TTC549 (cell line): Measurements from ENCODE around the gene ZNF385D.

Experiments
- FAIRE-seq: peaks from 2 replicates; lab custom pipeline; 2012; peaks lifted over from hg19 to GRCh38; lab: Jason Lieb, UNC

The ZNF385D gene, protein sequence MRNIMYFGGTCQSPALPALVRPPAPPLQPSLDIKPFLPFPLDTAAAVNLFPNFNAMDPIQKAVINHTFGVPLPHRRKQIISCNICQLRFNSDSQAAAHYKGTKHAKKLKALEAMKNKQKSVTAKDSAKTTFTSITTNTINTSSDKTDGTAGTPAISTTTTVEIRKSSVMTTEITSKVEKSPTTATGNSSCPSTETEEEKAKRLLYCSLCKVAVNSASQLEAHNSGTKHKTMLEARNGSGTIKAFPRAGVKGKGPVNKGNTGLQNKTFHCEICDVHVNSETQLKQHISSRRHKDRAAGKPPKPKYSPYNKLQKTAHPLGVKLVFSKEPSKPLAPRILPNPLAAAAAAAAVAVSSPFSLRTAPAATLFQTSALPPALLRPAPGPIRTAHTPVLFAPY

DNA sequence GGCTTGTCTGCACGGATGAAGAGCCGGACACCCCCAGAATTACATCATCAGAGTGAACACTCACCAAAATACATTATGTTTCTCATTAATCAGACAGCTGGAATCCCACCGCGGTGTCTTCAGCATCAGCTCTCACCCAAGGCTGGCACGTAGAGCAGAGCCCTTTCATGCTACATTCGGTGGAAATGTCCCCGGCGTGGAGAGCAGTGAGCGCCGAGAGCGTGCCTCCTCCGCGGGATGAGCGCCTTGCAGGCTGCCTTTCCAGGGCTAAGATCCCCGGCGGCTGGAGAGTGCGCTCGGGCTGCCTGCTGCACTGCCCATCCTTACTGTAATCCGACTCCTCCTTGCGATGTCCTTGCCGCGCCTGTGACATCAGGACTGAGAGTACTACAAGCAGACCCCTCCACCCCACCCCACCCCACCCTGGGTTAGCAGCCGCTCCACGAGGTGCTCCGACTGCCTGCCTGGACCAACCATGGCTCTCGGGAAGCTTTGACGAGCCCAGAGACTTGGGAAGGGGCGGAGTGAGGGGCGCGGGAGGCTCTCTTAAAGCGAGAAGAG, at the start of gene ZNF385D:
Gene ZNF385D, minus strand, starts transcription at position 380 of the 561 bp plus-strand sequence. Its CDS starts 294 bp downstream, at position 86.
- FAIRE-seq = no peak

DNA sequence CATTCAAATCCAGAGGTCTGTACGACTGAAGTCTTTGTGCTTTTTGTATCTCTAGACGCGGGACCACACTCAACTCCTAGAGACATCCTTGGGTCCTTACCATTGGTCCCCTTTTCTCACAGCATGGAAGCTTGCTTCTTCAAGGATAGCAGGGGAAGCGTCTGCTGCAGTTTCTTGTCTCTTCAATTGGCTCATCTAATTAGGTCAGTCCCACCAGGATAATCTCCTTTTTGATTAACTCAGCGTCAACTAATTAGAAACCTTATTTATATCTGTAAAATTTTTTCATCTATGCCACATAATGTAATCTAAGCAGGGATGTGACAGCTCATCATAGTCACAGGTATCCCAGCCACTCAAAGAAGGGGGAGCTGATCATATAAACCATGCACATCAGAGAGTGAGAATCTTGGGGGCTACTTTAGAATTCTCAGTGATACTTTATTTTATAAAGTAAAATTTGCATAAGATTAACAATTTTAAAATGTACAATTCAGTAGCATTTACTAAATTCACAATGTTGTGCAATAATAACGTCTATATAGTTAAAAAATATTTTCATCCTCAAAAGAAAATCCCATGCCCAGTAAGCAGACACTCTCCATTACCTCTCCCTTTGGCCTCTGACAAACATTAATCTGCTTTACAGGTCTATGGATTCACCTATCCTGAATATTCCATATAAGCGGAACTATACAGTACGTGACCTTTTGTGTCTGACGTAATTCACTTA, 47.5 kb upstream of the ZNF385D start:
- FAIRE-seq = no peak

DNA sequence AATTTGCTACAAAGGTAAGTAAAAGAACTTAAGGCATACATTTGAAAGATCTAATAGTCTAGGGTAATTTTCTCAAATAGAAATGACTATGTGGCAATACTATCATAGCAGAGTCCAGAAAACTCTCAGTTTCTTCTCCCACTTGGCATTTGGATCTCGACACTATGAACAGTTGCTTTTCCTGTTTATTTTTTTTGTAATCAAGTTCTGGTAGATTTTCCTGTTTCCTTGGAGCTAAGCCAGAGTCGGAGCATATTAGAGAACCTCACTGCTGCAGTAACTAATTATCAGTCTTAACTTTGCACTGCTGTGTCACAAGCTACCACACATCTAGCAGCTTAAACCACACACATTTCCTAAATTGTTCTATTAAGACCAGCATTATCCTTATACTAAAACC, 44.9 kb upstream of the ZNF385D start:
- FAIRE-seq = no peak

DNA sequence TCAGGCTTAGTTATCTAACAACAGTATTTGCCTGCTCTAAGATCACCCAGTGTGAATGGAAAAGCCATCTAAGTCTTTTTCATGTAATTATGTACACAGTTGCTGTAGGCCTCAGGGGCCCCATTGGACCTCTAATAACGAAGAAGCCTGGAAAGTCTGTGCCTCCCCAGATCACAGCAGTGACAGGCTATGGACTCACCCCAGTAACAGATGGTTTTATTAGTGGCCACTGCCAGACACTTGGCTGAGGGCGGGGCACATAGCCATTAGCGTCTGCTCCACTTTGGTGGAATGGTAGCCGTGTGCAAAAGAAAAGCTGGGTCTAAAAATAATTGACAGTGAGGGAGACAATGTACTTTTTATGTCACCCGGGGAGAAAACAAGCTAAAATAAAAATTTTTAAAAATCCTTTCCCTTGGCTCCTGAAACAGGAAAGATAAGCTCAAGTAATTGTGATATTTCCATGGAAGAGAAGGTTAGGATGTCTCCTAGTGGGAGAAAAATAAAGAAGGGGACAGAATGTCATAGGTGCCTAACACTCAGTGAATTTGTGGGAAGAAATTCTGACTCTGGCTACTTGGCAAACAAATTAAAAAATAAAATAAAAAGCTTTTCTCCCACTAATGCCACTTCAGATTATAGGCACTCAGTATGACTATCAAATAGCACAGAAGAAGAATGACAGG, 44.3 kb upstream of the ZNF385D start:
- no peak for FAIRE-seq

DNA sequence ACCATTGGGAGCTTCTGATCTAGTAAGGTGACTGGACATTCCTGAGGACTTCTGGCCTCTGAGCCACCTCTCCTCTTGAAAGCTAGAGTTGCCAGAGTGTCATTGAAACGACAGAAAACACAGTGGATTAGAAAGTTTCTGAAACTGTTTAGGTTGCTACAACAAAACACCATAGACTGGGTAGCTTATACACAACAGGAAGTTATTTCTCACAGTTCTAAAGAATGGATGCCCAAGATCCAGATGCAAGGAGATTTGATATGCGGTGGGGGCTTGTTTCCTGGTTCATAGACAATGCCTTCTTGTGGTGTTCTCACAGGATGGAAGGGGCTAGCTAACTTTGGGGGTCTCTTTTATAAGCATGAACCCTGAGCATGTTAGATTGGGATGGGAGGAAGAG, 43.3 kb upstream of the ZNF385D start:
- no peak for FAIRE-seq

DNA sequence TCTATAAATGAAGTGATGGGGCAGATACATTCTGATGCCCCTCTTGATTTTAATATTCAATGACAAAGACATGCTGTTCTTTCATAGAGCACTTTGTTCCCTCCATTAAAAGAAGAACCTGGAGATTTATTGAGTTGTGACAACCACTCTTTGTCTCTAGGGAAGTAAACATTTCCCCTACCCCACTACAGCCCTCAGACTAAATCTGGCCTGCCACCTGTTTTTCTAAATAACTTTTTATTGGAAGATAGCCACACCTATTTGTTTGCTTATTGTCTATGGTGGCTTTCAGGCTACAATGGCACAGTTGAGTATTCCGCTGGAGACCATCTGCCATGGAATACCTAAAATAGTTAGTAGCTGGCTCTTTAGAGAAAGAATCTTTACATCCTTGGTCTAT, 41.2 kb upstream of the ZNF385D start:
- no peak for FAIRE-seq

DNA sequence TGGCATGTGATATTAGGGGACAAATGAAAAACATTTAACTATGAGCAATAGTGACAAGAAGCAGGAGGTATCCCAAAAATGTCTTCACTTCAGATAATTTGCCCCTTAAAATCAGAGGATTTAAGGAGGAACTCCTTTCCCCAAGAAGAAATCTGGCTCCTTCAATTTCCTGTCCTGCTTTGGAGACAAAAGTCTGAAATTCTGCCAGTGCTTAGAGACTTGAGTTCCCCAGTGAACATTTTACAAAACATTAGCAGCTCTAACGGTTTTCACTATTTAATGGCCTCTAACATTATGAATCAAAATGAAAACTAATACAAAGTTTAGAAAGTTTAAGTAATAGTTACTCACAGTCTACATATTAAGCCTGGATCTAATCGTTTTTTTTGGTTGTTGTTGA, 40.3 kb upstream of the ZNF385D start:
- FAIRE-seq = no peak

DNA sequence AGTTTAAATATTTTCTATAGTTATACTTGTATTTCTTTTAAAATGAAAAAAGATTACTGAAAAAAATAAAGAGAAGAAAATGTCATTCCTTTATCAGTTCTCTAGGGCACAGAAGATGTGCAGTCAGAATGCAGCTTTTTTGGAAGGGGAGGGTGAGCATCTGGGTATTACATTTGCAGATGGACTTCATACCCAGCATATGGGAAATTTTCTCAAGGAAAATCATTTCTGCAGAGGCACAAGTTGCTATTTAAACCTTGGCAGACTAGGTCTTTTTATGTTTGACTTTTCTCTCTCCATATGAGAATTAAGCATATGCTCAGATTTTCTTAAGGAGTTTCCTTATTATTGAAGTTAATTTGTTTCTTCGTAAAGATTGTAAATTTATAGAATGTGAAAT, 39.5 kb upstream of the ZNF385D start:
- no peak for FAIRE-seq

DNA sequence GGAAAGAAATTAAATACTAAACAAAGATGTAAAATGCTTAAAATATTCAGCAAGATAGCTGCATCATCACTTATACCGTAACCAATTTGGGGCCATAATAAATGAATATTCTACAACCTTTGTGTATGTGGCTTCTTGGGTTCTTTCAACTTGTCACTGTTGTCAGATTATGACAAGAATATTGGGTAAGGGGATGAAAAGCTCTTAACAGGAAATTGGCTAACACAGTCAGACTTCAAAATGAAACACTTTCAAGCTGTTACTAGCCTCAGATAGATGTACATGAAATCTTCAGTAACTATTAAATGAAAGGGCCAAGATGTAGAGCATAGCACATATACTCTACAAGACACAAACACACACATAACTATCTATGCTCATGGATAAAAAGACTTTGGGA, 38.7 kb upstream of the ZNF385D start:
- no peak for FAIRE-seq

DNA sequence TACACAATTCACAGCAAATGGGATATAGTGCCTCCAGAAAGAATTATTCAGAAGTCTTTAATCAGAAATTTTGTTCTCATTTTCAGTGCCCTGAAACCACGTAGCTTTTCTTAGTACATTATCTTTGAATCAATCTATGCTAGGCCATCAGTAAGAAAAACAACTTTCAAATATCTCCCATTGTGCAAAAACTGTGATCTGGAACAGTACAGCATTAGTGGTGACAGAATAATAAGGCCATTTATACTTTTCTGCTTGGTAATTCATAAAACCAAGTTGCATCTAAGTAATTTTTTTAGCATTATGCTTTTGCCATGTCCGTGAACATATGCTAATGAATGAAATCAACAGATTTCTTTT, 35.4 kb upstream of the ZNF385D start:
- FAIRE-seq = no peak

DNA sequence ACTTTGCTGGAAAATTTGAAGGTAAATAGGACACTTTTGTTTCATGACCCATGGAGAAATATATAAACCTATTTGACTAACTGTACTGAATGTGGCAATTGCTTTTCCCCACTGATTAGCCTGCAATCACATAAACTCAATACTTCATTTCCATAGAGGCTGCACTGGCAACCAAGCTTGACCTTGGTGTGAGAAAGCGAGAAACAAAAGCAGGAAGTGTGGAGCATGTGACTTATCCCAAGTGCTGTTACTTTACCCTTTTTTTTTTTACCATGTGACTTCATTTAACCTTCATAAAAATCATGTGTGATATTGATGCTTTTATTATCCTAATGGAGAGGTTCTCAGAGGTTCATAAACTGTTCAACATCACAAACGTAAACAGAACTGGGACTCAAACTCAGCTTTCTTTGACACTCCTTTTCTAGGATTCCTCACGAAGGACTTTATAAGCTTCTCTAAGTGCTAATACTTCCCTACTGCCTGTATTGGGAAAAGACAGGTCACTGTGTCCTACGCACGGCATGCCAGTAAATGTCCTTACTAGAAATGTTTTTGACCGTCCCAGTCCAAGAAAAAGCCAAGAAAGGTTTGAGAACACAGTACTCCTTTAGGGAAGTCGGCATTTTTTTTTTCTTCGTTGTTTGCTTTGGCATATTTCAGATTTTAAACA, 34.9 kb upstream of the ZNF385D start:
- FAIRE-seq = no peak

DNA sequence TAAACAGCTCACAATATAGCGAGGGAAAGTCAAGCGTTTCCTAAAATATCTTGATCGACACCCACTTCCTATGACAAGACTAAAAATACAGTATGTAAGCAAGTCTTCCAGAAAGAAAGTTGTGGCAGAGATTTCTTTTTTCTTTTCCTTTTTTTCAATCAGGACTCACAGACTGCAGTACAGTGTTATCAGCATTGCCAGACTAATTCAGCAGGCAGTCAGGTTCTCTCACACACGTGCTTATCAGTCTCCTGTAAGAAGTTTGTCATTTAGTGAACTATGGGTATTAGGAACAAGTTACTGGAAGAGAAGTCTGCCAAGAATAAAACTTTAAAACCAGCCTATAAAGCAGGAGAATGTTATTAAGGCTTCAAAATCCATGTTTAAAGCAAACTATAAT, 32.8 kb upstream of the ZNF385D start:
- no peak for FAIRE-seq

DNA sequence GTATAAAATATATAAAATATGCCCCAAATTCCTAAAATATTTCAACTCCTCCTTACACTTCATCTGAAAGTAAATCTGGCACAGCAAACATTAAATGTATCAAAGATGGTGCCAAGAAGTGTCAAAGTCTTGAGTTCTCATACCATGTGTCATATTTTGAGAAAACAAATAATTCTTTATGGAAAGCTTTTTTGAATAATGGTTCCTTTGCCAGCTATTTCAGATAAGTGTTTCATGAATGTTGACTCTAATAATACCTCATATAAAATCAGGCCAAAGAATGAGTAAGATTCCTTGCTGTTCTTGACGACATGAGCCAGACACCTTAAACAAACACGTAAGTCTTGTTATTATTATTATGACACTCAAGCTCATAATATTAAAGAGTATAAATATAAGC, 30.3 kb upstream of the ZNF385D start:
- no peak for FAIRE-seq

DNA sequence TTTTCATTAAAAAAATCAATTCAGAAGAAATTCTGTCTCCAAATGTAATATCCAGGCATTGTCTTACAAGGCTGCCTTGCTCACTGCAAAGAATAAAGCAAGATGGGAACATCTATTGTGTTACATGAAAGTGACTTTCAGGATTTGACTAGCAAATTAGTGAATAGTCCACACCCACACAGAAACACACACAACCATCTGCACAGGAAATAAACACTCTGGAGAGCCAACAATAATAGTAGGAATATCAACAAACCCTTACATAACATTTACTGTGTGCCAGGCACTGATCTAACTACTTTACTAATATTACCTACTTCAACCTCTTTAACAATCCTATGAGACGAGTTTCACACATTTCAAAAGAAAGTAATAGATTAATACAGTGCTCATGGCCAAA, 28.9 kb upstream of the ZNF385D start:
- no peak for FAIRE-seq

DNA sequence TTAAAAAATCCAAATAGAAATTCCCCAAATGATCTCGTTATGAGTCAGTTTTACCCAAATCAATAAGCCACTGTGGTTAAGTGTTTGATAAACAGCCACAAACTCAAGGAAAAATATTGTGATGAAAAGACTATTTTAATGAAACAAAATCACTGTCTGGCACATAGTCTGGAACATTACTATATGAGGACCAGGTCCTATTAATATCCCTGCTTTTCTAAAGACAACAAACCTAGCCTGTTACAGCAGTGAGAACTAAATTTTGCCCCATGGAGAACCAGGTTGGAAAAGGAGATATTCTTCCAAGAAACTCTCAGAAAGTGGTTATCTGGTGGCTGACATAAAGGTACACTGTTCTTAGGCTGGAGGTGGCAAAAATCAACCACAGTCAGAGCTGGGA, 27.7 kb upstream of the ZNF385D start:
- no peak for FAIRE-seq

DNA sequence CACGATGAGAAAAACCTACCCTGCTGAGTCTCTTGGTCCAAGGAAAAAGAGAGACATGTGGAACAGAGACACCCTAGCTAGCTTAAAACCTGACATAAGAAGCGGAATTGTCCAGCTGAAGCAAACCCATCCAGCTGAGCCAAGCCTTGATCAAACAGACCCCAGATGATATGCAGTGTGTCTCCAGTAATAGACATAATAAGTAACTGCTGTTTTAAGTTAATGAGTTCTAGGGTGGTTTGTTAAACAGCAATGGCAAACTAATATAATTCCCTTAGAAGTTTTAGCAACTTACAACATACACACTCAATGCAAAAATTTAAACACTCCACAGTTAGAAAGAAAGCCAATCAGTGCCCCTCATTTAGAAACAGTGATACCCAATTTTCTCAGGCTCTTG, 26.8 kb upstream of the ZNF385D start:
- FAIRE-seq = no peak

DNA sequence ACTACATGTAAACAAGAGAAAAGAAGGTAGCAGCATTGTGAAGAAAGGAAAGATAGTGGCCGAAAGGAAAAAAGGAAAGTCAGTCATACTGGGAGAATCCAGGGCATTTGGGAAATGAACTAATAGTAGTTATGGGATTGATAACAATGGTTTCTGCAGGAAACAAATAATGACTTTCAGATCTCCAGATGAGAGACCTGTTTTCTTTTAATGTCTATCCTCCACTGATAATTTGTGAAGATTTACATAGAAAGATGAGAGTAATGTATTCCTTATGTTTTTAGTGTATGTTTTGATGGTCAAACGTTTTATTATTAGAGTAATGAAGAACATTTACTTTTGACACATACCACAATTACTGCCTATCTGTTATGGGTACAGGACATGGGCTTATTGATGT, 15.0 kb upstream of the ZNF385D start:
- FAIRE-seq = no peak

DNA sequence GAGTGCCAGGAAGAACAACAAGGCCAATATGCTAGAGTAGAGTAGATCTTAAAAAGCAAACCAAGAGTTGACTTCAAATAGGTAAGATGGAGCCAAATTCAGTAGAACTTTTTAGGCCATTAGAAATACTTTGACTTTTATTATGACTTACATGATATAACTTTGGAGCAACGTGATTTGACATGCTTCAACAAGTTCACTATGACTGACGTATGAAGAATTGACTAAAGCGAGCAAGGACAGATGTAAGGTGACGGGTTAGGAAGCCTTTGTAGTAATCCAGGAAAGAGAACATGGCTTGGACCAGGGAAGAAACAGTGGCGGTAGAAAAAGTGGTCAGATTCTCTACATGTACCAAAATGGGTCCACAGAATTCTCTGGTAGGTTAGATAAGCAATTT, 4.9 kb upstream of the ZNF385D start:
- FAIRE-seq = no peak

DNA sequence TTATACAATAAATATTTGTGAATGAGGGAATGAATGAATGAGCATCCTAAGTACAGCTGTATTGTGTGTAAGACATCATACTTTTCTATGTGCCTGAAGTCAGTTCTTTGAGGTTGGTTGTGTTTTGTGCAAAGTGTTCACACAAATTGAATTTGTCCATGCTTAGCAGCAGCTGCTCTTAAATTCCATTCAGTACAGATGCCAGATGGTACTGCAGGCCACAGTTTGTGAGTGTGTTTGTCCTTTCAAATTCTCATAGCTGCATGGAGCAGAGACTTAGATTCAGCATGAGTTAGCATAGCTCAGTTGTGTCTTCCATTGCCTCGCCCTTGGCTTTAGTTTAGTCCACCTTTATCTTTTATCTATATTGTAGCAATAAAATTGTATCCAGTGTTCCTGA, 3.8 kb upstream of the ZNF385D start:
- FAIRE-seq = no peak

DNA sequence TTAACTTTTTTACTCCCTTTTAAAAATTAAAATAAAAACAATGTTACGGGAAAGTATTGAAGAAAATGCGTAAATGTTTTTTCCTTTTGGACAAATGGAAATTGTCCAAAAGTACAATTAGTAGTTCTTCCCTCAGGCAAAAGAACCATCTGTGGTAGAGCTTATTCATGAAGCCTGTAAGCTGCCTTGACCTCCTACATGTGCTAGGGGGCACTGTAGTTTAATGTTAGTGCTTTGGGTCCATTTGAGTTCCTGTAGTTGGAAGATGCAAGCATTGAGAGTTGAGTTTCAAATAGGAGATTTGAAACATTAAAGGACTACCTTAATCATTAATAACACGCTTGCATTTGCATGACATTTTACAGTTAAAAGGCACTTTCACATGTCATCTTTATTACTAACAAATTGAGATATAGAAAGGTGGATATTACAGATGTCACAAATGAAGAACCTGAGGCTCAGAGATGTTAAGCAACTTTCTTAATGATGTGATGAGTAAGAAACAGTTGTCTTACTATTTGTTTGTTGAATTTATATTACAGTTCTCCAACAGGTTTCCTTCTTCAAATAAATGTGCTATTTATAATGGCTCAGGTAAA, 1.8 kb upstream of the ZNF385D start:
- FAIRE-seq = no peak

DNA sequence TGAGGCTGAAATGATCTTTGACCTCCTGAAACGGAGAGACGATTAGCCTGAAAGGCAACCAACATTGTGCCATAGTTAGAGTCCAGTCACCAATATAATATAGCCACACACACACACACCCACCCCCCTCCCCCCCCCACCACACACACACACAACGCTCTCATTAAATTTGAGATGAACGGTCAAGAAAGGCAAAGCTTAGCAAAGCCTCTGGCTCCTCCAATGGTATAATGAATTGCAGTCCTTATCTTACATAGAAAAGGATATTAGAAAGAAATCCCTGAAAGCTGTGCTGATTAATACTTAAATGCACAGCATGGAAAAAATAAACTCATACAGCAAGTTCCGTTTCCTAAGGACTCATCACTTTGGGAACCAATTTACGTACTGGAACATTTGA, 876 bp upstream of the ZNF385D start:
- FAIRE-seq = no peak

DNA sequence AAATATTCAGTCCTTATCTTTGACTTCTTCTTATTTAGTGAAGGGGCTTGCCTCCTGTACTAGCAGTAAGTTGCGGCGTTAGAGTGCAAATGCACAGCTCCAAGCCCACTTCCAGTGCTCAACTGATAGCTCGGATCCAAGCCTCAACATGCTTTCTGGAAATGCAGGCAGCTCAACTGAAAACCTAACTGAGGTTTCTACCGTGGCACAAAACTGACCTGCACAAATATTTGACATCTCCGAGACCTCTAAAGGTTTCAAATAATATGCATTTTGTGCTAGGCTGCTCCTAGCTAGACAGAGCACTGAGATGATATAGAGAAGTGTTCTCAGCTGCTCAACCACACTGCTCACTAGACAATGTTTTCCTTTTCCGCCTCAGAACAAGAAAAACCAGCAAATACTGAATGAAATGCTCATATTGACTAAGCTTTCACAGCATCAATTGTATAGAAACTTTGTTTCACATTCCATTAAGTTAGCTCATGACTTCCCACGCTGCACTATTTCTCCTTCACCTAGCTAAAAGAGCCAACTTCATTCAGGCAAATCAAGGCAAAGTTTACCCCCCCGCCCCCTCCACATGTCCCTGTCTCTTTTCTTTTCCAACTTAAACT, 822 bp downstream of the ZNF385D start:
- FAIRE-seq = no peak
